Breast epithelium (tissue), 3 donors: Measurements from ENCODE around the gene CTSH.

Experiments used
- POLR2A ChIP-seq: fragments of 450-650 bp; IDR thresholded peaks from one replicate; pipeline ENCODE4 v1.6.1; 2016; ENCODE audit warnings: antibody characterized with exemption, mild to moderate bottlenecking, moderate library complexity
- POLR2AphosphoS5 ChIP-seq, 3 donors: sonication (generic); formaldehyde crosslinking; IDR thresholded peaks; one replicate each; pipeline ENCODE4 v1.6.1; 2017; ENCODE audit warnings: antibody characterized with exemption in 3 of 3
- TF ChIP-seq, protein P1 (sequence below), 3 donors: fragments of 450-650 bp; IDR thresholded peaks; one replicate each; pipeline ENCODE4 v1.5.1; 2016 to 2017; ENCODE audit warnings: antibody characterized with exemption in 3 of 3, mild to moderate bottlenecking in 3 of 3, moderate library complexity in 3 of 3

GRCh38 chr15:78880813-78881212 lies 64.0 kb downstream of the CTSH start:
- TF ChIP-seq, protein P1, sequence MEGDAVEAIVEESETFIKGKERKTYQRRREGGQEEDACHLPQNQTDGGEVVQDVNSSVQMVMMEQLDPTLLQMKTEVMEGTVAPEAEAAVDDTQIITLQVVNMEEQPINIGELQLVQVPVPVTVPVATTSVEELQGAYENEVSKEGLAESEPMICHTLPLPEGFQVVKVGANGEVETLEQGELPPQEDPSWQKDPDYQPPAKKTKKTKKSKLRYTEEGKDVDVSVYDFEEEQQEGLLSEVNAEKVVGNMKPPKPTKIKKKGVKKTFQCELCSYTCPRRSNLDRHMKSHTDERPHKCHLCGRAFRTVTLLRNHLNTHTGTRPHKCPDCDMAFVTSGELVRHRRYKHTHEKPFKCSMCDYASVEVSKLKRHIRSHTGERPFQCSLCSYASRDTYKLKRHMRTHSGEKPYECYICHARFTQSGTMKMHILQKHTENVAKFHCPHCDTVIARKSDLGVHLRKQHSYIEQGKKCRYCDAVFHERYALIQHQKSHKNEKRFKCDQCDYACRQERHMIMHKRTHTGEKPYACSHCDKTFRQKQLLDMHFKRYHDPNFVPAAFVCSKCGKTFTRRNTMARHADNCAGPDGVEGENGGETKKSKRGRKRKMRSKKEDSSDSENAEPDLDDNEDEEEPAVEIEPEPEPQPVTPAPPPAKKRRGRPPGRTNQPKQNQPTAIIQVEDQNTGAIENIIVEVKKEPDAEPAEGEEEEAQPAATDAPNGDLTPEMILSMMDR (IDR thresholded peaks at IDR 0.05) = no peak
- TF ChIP-seq POLR2A = no peak
- no peak for TF ChIP-seq POLR2AphosphoS5 (IDR thresholded peaks at IDR 0.05)
